Spleen (tissue), 11 donors: ENCODE measurements around the gene UQCC2. TPM values are rescaled to one million over a fixed set of nuclear protein-coding genes. Genes with fewer than 3 reads are reported as not detected.

ENCODE experiments used
- DNase-seq: peaks from one replicate; pipeline ENCODE4 v3.0.0-alpha.2; 2020
- H3K27ac ChIP-seq, 8 donors: fragments of 200-600 bp; sonication (generic) in 7 of 8; 1 replicate in 4 of 8; 2 replicates in 4 of 8; pipeline versions ENCODE4 v1.5.0 to v1.8.0; 2016 to 2021; ENCODE audit warnings: inconsistent platforms in 4 of 8, mild to moderate bottlenecking in 4 of 8, moderate library complexity in 1 of 8
- H3K27me3 ChIP-seq, 7 donors: fragments of 200-600 bp; sonication (generic) in 6 of 7; replicated peaks in 1 of 7; 1 replicate in 4 of 7; 2 replicates in 3 of 7; pipeline versions ENCODE4 v1.5.0 to v1.8.0; 2016 to 2021; ENCODE audit warnings: inconsistent platforms in 3 of 7, mild to moderate bottlenecking in 1 of 7
- H3K36me3 ChIP-seq, 6 donors: fragments of 200-600 bp; sonication (generic) in 5 of 6; 1 replicate in 4 of 6; 2 replicates in 2 of 6; pipeline versions ENCODE4 v1.5.0 to v1.8.0; 2016 to 2021; ENCODE audit warnings: inconsistent platforms in 2 of 6
- H3K4me1 ChIP-seq, 6 donors: fragments of 200-600 bp; sonication (generic) in 5 of 6; 1 replicate in 3 of 6; 2 replicates in 3 of 6; pipeline versions ENCODE4 v1.5.0 to v1.8.0; 2016 to 2021; ENCODE audit warnings: inconsistent platforms in 3 of 6
- H3K4me3 ChIP-seq, 8 donors: fragments of 200-600 bp; sonication (generic) in 7 of 8; 1 replicate in 4 of 8; 2 replicates in 4 of 8; pipeline versions ENCODE4 v1.5.0 to v1.8.0; 2016 to 2021; ENCODE audit warnings: inconsistent platforms in 4 of 8, mild to moderate bottlenecking in 4 of 8, moderate library complexity in 2 of 8
- H3K9me3 ChIP-seq, 8 donors: fragments of 200-600 bp; sonication (generic) in 7 of 8; 1 replicate in 4 of 8; 2 replicates in 4 of 8; pipeline versions ENCODE4 v1.5.0 to v1.8.0; 2016 to 2021; ENCODE audit warnings: inconsistent platforms in 4 of 8
- POLR2A ChIP-seq, 3 donors: fragments of 450-650 bp; IDR thresholded peaks; one replicate each; pipeline ENCODE4 v1.5.1; 2017; ENCODE audit warnings: antibody characterized with exemption in 3 of 3, mild to moderate bottlenecking in 1 of 3
- POLR2AphosphoS5 ChIP-seq, 3 donors: sonication (generic); formaldehyde crosslinking; IDR thresholded peaks; one replicate each; pipeline ENCODE4 v1.5.1; 2017; ENCODE audit warnings: antibody characterized with exemption in 3 of 3
- WGBS, 5 donors: extraction: QIAGEN DNeasy Blood & Tissue Kit in 3 of 5; methylation state at CpG; one replicate each; pipeline versions ENCODE4 v1.1.5 to v1.1.7; 2013 to 2018; 5-methylcytosine and 5-hydroxymethylcytosine counted together
- intact Hi-C: fragments of 100-400 bp; cut with DNase I; formaldehyde crosslinking; loops from one replicate; pipeline ENCODE4 v1.15.0; 2023; ENCODE audit warnings: low total_unique reads
- polyA plus RNA-seq, 3 donors: library from polyadenylated mRNA; stranded (reverse); fragments of 200-250 nt; gene quantifications; one replicate each; pipeline ENCODE4 v1.2.1, GENCODE V29; 2013
- total RNA-seq, 7 donors: library from RNA; depleted of rRNA in 3 of 7; stranded (reverse); fragments of >200 nt in 3 of 7; fragmentation: NEBNext Ultra II Directional in 4 of 7; extraction: Animal tissue kit (Norgen Biotek cat#: 25700) in 4 of 7; gene quantifications; one replicate each; pipeline versions ENCODE4 v1.1.0 to v1.2.1, GENCODE V29; 2016 to 2021
- TF ChIP-seq, protein P1 (sequence below), 11 experiments: fragments of 200-600 bp in 7 of 11; fragments of 450-650 bp in 4 of 11; sonication (generic) in 4 of 11; IDR thresholded peaks in 8 of 11; conservative IDR thresholded peaks in 3 of 11; 1 replicate in 7 of 11; 2 replicates in 4 of 11; pipeline versions ENCODE4 v1.4.0 to v1.8.0; 2016 to 2021; ENCODE audit warnings: antibody characterized with exemption in 11 of 11, inconsistent platforms in 4 of 11, mild to moderate bottlenecking in 1 of 11
- donor health status: healthy with polysubstance abuse.
- donor health status: DM: no; HTN: no; CAD: no; lungs with moderate emphysema.
- donor health status: DM: no; HTN: no; CAD: no.
- donor health status: Bipolar disorder and iron deficiency.
- donor health status: healthy.
- donor health status: DM: no; HTN: no; CAD: no.
- donor health status: DM: yes; HTN: yes; CAD: no.

UQCC2 gene
- total and polyA plus RNA-seq, 10 donors = 8.7 to 77.0 (median 34.1) TPM

DNA sequence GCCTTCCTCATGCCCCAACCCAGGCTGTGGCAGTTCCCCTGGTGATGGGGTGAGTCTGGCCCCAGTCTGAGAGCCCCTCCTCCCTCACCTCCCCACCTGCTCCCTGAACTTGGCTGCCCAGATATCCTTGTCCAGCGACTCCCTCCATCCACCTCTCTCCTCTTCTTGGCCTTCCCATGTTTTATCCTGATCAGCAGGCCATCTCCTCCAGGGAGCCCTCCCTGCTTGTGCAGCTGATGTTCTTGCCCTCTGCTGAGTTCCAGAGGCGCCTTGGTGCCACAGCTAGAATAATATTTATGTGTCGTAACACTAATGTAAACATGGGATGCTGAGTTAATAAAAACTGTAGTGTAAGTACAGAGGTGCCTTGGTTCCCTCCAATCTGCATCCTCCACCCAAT lies 45.6 kb upstream of the UQCC2 start:
- DNase-seq = no peak
- Histone ChIP-seq H3K4me1 (peaks cover 0 to 20% (median 9%) of the 10 kb centered on the region in 6 donors), H3K27ac (no peak overlapping the region), H3K36me3 (no peaks in the 10 kb centered on the region), H3K9me3 (no peaks in the 10 kb centered on the region), H3K27me3 (no peaks in the 10 kb centered on the region), H3K4me3 (no peak overlapping the region)
- intact Hi-C loops = no loop called here
- TF ChIP-seq, protein P1, sequence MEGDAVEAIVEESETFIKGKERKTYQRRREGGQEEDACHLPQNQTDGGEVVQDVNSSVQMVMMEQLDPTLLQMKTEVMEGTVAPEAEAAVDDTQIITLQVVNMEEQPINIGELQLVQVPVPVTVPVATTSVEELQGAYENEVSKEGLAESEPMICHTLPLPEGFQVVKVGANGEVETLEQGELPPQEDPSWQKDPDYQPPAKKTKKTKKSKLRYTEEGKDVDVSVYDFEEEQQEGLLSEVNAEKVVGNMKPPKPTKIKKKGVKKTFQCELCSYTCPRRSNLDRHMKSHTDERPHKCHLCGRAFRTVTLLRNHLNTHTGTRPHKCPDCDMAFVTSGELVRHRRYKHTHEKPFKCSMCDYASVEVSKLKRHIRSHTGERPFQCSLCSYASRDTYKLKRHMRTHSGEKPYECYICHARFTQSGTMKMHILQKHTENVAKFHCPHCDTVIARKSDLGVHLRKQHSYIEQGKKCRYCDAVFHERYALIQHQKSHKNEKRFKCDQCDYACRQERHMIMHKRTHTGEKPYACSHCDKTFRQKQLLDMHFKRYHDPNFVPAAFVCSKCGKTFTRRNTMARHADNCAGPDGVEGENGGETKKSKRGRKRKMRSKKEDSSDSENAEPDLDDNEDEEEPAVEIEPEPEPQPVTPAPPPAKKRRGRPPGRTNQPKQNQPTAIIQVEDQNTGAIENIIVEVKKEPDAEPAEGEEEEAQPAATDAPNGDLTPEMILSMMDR (IDR thresholded peaks at IDR 0.05 in 8 of 11, conservative IDR thresholded peaks at IDR 0.05 in 3 of 11) = no peak
- TF ChIP-seq POLR2AphosphoS5 (IDR thresholded peaks at IDR 0.05) = no peak
- TF ChIP-seq POLR2A (IDR thresholded peaks at IDR 0.05) = no peak
- WGBS, 5 donors = 85 to 91% (median 85%) methylated on average over 3 of the region's 3 CpGs

DNA sequence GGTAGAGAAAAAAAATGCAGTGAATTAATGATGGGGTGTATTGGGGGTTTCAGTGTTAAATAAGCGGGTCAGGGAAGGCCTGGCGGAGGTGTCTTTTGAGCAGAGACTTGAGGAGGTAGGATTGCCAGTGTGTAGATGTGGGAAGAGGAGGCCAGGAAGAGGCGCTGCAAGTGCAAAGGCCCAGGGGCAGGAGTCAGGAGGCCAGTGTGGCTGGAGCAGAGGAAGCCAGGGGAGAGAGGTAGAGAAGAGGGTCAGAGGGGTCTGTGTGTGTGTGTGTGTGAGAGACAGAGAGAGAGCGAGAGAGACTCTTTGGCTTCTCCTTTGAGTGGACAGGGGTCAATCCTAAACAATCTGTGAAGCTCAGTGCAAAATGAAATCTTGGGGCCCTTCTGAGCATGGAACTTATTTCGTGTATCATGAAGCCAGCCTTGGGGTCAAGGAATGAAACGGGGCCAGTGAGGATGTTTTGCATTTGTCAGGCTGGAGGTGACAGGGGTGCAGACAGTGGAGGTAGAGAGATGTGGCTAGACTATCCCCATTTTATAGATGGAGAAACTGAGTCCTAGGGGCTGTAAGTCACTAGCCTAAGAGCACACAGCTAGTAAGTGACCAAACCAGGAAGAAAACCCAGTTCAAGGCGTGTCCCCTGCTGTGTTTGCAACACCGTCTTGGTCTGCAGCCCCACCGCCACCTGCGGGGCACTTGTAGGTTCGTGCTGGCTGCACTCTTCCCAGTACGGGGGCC lies 44.9 kb upstream of the UQCC2 start:
- Histone ChIP-seq H3K36me3 (no peaks in the 10 kb centered on the region), H3K4me1 (peaks cover 0 to 14% (median 5%) of the 10 kb centered on the region in 6 donors), H3K27ac (no peak overlapping the region), H3K27me3 (no peaks in the 10 kb centered on the region), H3K9me3 (no peaks in the 10 kb centered on the region), H3K4me3 (no peak overlapping the region)
- intact Hi-C loops = no loop called here
- TF ChIP-seq POLR2AphosphoS5 (IDR thresholded peaks at IDR 0.05) (no peak), POLR2A (IDR thresholded peaks at IDR 0.05) (no peak)
- TF ChIP-seq, protein P1 (IDR thresholded peaks at IDR 0.05 in 8 of 11, conservative IDR thresholded peaks at IDR 0.05 in 3 of 11) = no peak
- no peak for DNase-seq
- WGBS, 5 donors = 80 to 93% (median 84%) methylated on average over 11 to 12 of the region's 12 CpGs

DNA sequence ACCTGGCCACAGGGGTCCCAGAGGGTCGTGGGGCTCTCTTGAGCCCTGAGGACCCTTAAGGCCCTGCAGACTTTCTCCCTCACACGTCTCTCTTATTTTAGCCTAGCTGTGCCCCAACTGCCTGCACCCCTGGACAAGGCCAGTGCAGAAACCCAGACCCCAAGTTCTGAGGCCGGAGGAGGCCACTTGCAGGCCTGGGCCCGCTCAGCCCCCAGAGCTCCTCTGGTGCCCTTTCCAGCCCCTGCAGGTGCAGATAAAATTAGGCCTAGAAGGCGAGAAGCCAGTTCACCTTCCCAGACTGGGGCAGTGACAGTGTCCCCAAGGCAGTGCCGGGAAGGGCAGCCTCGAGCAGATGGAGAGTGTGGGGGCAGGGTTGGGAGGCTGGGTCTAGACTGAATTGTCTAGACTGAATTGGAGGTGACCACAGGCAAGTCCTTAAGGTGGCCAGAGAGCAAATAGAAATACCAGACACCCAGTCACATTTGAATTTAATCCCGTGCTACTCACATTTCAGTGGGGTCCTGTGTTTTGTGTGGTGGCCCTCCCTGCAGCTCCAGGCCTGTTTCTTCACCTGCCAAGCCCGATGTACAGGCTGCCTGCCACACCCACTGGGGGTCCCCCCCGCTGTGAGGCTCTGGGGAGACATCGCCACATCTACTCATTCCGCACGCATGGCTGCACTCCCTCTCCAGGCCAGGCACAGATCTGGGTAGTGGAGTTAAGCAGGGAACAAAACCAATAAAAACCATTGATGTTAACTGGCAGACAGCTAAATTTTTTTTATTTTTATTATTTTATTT lies 43.8 kb upstream of the UQCC2 start:
- 69 to 79% (median 78%) methylated on average over 13 of the region's 13 CpGs for WGBS, 5 donors
- H3K36me3 ChIP-seq = no peaks in the 10 kb centered on the region
- peaks cover 0 to 5% (median 1%) of the 10 kb centered on the region in 6 donors for H3K4me1 ChIP-seq
- DNase-seq = no peak
- intact Hi-C loops = no loop called here
- no peak overlapping the region for H3K27ac ChIP-seq
- no peak overlapping the region for H3K4me3 ChIP-seq
- TF ChIP-seq POLR2A (IDR thresholded peaks at IDR 0.05) (no peak), POLR2AphosphoS5 (IDR thresholded peaks at IDR 0.05) (no peak)
- TF ChIP-seq, protein P1 (IDR thresholded peaks at IDR 0.05 in 8 of 11, conservative IDR thresholded peaks at IDR 0.05 in 3 of 11) = no peak
- no peaks in the 10 kb centered on the region for H3K9me3 ChIP-seq
- no peaks in the 10 kb centered on the region for H3K27me3 ChIP-seq

- peaks cover 0 to 5% (median 0%) of the 10 kb centered on the region in 6 donors for H3K4me1 ChIP-seq
- H3K9me3 ChIP-seq = no peaks in the 10 kb centered on the region
- H3K36me3 ChIP-seq = no peaks in the 10 kb centered on the region
- no peak overlapping the region for H3K27ac ChIP-seq
- H3K4me3 ChIP-seq = no peak overlapping the region
- H3K27me3 ChIP-seq = no peaks in the 10 kb centered on the region
- intact Hi-C loops = no loop called here
- TF ChIP-seq, protein P1 (IDR thresholded peaks at IDR 0.05 in 8 of 11, conservative IDR thresholded peaks at IDR 0.05 in 3 of 11) = no peak
- TF ChIP-seq POLR2AphosphoS5 (IDR thresholded peaks at IDR 0.05) (no peak), POLR2A (IDR thresholded peaks at IDR 0.05) (no peak)
- 85 to 94% (median 88%) methylated on average over 11 of the region's 11 CpGs for WGBS, 5 donors
- DNase-seq = no peak
Measured at GRCh38 chr6:33754222-33754621, 42.7 kb upstream of the UQCC2 start.
